Measurements from ENCODE around the gene UBE2D3. TPM values are rescaled to one million over a fixed set of nuclear protein-coding genes. Genes with fewer than 3 reads are reported as not detected.

The UBE2D3 gene
- total RNA-seq, 4 donors from 2014 or later, result 345 to 432 (median 402) TPM

- no peak overlapping the region for H3K27ac ChIP-seq
- 67 to 94% methylated on average over 1 to 2 of the region's 2 CpGs for WGBS, 2 donors (ENCODE audit: low coverage in 1 of 2)
- H3K9me3 ChIP-seq, result no peaks in the 10 kb centered on the region
- TF ChIP-seq POLR2A (IDR thresholded peaks at IDR 0.05), result no peak
- no peak for TF ChIP-seq EP300 (IDR thresholded peaks at IDR 0.05)
- TF ChIP-seq POLR2AphosphoS5 (IDR thresholded peaks at IDR 0.05), result no peak
- TF ChIP-seq CTCF (IDR thresholded peaks at IDR 0.05), result no peak
- no peak overlapping the region for H3K4me3 ChIP-seq
- ATAC-seq, result no peak
- H3K36me3 ChIP-seq, result peaks cover 6 to 76% of the 10 kb centered on the region in 2 donors
- H3K4me1 ChIP-seq, result peaks cover 0 to 13% (median 0%) of the 10 kb centered on the region in 3 donors
- no peaks in the 10 kb centered on the region for H3K27me3 ChIP-seq
Measured at GRCh38 chr4:102794999-102795398, 32.4 kb downstream of the UBE2D3 start.

GRCh38 chr4:102792361-102792936 is 34.9 kb downstream of the UBE2D3 start:
- ATAC-seq, result no peak
- H3K36me3 ChIP-seq, result peaks cover 6 to 52% of the 10 kb centered on the region in 2 donors
- TF ChIP-seq POLR2AphosphoS5 (IDR thresholded peaks at IDR 0.05) (no peak), POLR2A (IDR thresholded peaks at IDR 0.05) (no peak), CTCF (IDR thresholded peaks at IDR 0.05) (no peak), EP300 (IDR thresholded peaks at IDR 0.05) (no peak)
- H3K27ac ChIP-seq, result no peak overlapping the region
- peaks cover 0 to 1% (median 0%) of the 10 kb centered on the region in 3 donors for H3K4me1 ChIP-seq
- H3K9me3 ChIP-seq, result peaks cover 0 to 3% (median 0%) of the 10 kb centered on the region in 3 donors
- H3K4me3 ChIP-seq, result no peak overlapping the region
- WGBS, 2 donors (ENCODE audit: low coverage in 1 of 2), result 63 to 70% methylated on average over 2 of the region's 2 CpGs
- no peaks in the 10 kb centered on the region for H3K27me3 ChIP-seq

GRCh38 chr4:102791318-102791835 is 36.0 kb downstream of the UBE2D3 start:
- peaks cover 0 to 3% (median 0%) of the 10 kb centered on the region in 3 donors for H3K9me3 ChIP-seq
- TF ChIP-seq EP300 (IDR thresholded peaks at IDR 0.05) (no peak), POLR2AphosphoS5 (IDR thresholded peaks at IDR 0.05) (no peak), POLR2A (IDR thresholded peaks at IDR 0.05) (no peak), CTCF (IDR thresholded peaks at IDR 0.05) (no peak)
- ATAC-seq, result no peak
- no peak overlapping the region for H3K27ac ChIP-seq
- no peaks in the 10 kb centered on the region for H3K4me1 ChIP-seq
- H3K4me3 ChIP-seq, result no peak overlapping the region
- 70 to 100% methylated on average over 4 to 5 of the region's 7 CpGs for WGBS, 2 donors (ENCODE audit: low coverage in 1 of 2)
- no peaks in the 10 kb centered on the region for H3K27me3 ChIP-seq
- H3K36me3 ChIP-seq, result peaks cover 6 to 42% of the 10 kb centered on the region in 2 donors

GRCh38 chr4:102789317-102789717 is 38.0 kb downstream of the UBE2D3 start:
- 78% methylated on average over 3 of the region's 3 CpGs for WGBS, 2 donors (ENCODE audit: low coverage in 1 of 2)
- H3K9me3 ChIP-seq, result peaks cover 0 to 3% (median 0%) of the 10 kb centered on the region in 3 donors
- no peak overlapping the region for H3K27ac ChIP-seq
- peaks cover 0 to 22% of the 10 kb centered on the region in 2 donors for H3K36me3 ChIP-seq
- no peak for ATAC-seq
- no peaks in the 10 kb centered on the region for H3K4me1 ChIP-seq
- no peak overlapping the region for H3K4me3 ChIP-seq
- no peaks in the 10 kb centered on the region for H3K27me3 ChIP-seq
- peak; percentile 23 for TF ChIP-seq POLR2AphosphoS5 (IDR thresholded peaks at IDR 0.05)
- TF ChIP-seq EP300 (IDR thresholded peaks at IDR 0.05), result no peak

- Histone ChIP-seq H3K27me3 (no peaks in the 10 kb centered on the region), H3K27ac (no peak overlapping the region), H3K4me3 (no peak overlapping the region), H3K36me3 (peaks cover 0 to 19% of the 10 kb centered on the region in 2 donors), H3K4me1 (no peaks in the 10 kb centered on the region), H3K9me3 (peaks cover 0 to 3% (median 0%) of the 10 kb centered on the region in 3 donors)
- no peak for TF ChIP-seq POLR2A (IDR thresholded peaks at IDR 0.05)
- TF ChIP-seq CTCF (IDR thresholded peaks at IDR 0.05), result no peak
- no peak for TF ChIP-seq POLR2AphosphoS5 (IDR thresholded peaks at IDR 0.05)
- TF ChIP-seq EP300 (IDR thresholded peaks at IDR 0.05), result no peak
- 82 to 96% methylated on average over 3 of the region's 3 CpGs for WGBS, 2 donors (ENCODE audit: low coverage in 1 of 2)
- ATAC-seq, result no peak
Measured at GRCh38 chr4:102787944-102788343, 39.4 kb downstream of the UBE2D3 start.

Measured in gastroesophageal sphincter (tissue), 4 donors.